GM10266 (cell line): Measurements from ENCODE around the gene REPS2.

Experiments
- DNase-seq: peaks from one replicate; pipeline ENCODE4 v3.0.0; 2012; ENCODE audit errors: extremely low spot score
- TF ChIP-seq, protein P1 (sequence below): IDR thresholded peaks from 2 replicates; pipeline ENCODE4 v1.5.1; 2012; ENCODE audit warnings: mild to moderate bottlenecking, low read depth; ENCODE audit not compliant: control insufficient read depth, insufficient read depth; ENCODE audit errors: missing control alignments

Gene REPS2

GRCh38 chrX:16989750-16990149 is 43.3 kb downstream of the REPS2 start:
- TF ChIP-seq, protein P1, sequence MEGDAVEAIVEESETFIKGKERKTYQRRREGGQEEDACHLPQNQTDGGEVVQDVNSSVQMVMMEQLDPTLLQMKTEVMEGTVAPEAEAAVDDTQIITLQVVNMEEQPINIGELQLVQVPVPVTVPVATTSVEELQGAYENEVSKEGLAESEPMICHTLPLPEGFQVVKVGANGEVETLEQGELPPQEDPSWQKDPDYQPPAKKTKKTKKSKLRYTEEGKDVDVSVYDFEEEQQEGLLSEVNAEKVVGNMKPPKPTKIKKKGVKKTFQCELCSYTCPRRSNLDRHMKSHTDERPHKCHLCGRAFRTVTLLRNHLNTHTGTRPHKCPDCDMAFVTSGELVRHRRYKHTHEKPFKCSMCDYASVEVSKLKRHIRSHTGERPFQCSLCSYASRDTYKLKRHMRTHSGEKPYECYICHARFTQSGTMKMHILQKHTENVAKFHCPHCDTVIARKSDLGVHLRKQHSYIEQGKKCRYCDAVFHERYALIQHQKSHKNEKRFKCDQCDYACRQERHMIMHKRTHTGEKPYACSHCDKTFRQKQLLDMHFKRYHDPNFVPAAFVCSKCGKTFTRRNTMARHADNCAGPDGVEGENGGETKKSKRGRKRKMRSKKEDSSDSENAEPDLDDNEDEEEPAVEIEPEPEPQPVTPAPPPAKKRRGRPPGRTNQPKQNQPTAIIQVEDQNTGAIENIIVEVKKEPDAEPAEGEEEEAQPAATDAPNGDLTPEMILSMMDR: no peak
- no peak for DNase-seq

DNA sequence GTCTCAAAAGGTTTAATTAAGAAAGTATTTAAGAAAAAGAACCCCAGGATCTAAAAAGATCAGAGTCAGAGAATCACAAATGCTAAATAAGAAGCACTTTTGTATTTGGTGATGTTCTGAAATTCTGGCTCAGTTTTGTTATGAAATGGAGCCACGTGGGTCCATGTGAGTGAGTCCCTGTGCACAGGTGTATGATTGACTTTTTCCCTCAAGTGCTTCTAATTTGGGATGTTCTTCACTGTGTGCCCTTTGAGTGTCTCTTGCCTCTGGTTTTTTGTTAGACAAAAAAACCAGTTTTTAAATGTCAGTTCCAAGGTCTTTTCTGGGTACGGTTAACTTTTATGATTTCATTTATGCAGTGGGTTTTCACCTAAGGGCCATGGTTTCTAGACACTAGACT is 44.4 kb downstream of the REPS2 start:
- TF ChIP-seq, protein P1: no peak
- no peak for DNase-seq

DNA sequence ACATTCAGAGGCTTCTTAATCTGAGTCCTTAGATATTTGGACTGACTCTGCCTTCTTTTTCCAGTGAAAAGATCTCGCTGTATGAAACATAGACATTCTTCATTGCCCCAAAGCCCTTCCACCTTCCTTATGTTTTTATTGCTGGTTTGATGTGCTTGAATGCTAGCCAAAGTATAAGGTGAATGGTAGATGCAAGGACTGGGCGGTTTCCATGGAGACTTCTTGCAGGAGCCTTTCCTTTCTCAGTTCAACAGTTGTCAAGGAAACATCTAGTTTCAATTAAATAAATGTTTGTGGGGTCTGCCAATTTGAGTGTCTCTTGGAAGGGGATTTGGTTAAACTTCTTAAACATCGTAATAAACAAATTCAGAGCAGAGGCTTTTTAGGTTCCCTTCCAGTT is 46.0 kb downstream of the REPS2 start:
- TF ChIP-seq, protein P1: no peak
- DNase-seq: no peak

- TF ChIP-seq, protein P1: no peak
- no peak for DNase-seq
Observed at GRCh38 chrX:16992951-16993350, 46.5 kb downstream of the REPS2 start.

GRCh38 chrX:16993791-16994318 is 47.4 kb downstream of the REPS2 start:
- TF ChIP-seq, protein P1: no peak
- no peak for DNase-seq

DNA sequence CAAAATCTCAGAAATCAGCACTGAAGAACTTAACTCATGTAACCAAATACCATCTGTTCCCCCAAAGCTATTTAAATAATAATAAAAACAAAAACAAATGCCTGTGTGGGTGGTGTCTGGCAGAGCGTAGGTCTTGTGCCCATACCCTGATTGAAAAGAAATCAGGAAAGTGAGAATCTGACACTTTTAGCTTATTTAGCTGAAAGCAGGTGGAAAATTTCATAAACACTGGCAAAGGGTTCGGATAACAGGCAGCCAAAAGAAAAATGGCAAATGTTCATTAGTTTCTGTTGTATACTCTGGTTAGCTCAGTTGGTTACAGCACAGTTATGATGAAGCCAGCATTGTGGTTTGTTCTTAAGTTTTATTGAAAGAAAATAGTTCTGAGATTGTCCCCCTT is 48.3 kb downstream of the REPS2 start:
- no peak for DNase-seq
- TF ChIP-seq, protein P1: no peak

DNA sequence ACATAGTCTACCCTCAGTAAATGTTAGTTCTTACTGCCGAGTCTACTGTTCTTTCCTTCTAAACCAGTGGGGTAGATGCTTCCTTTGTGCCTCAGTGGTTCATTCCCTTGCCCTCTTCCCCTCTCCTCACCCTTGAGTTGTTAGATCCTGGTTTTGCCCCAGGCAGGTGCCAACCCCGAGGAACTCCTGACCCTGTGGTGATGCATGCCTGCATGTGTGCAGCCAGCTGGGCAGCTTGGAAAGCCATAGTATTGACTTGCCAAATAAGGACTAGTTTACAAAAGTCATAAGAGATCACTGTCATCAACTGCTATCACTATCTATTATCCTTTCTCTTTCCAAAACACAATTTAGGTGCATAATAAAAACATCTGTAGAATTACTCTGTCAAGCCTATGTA is 50.9 kb downstream of the REPS2 start:
- no peak for DNase-seq
- TF ChIP-seq, protein P1: no peak
